ENCODE measurements around the gene KCNJ9. TPM values are rescaled to one million over a fixed set of nuclear protein-coding genes. Genes with fewer than 3 reads are reported as not detected.

KCNJ9 gene
- total and polyA plus RNA-seq, 2 of the 4 experiments (the other 2 are of a cell fraction) = not detected

DNA sequence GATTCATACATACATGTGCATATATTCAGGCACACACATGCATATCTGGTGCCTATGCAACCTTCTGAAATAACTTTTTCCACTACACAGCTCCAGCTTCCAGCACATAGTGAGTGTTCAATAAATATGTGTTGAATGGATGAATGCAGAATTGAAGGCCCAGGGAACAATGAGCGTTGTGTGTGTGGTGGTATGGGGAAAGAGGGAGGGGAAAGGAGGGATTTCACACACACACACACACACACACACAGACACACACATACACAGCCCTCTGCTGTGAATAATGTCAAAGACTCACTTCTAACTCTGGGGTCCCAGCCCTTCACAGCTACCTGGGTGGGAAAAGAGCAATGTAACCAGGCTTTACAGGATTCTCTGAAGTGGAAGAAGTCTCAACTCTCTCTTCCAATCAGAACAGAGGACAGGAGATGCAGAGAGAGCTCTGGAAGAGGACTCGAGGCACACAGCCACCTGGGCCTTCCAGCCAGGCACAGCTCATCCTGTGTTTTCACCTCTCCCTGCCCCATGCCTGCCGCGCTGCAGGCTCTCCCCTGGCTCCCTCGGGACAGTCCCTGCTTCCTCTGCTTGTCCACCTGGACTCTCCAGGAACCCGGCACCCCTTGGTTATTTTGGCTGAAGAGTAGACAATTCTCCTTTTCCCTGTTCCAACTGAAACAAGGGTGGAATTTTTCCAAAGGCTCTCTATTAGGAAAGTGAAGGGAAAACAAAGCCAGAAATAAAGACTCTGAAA lies 22.5 kb downstream of the KCNJ9 start:
- Histone ChIP-seq H4K91ac (ENCODE audit: insufficient read depth, low read depth, low read length) (no peak overlapping the region), H3K4me2 (ENCODE audit: low read depth, low read length) (no peak overlapping the region), H3K56ac (ENCODE audit: extremely low read depth, insufficient read depth, low read length) (no peak overlapping the region), H3K4me3 (ENCODE audit: insufficient read depth, low read depth, low read length) (no peak overlapping the region), H3K4ac (ENCODE audit: low read depth, low read length) (no peak overlapping the region), H3K27me3 (ENCODE audit: control insufficient read depth, insufficient read depth, low read length) (peaks cover 17% of the 10 kb centered on the region), H3K4me1 (ENCODE audit: control insufficient read depth, insufficient read depth, low read length) (peaks cover 13% of the 10 kb centered on the region), H2BK15ac (ENCODE audit: low read depth, low read length) (no peak overlapping the region), H4K8ac (ENCODE audit: low read depth in 2 of 2, low read length in 2 of 2) (no peak overlapping the region), H3K27ac (ENCODE audit: insufficient read depth, low read length) (no peak overlapping the region), H3K23ac (ENCODE audit: low read depth, low read length) (no peak overlapping the region; the same call in 1 of the 2 replicates), H4K5ac (ENCODE audit: low read depth, low read length) (no peak overlapping the region; the same call in 1 of the 2 replicates), H2AFZ (replicated peaks; ENCODE audit: low read length, poor library complexity) (no peak overlapping the region), H3K9ac (ENCODE audit: low read depth, low read length) (no peak overlapping the region), H2BK120ac (ENCODE audit: low read depth, low read length) (no peak overlapping the region), H2BK20ac (ENCODE audit: low read depth, low read length) (no peak overlapping the region), H3K79me1 (ENCODE audit: low read depth in 1 of 2, low read length in 2 of 2) (no peaks in the 10 kb centered on the region), H3K18ac (ENCODE audit: low read depth, low read length) (no peak overlapping the region), H2AK9ac (replicated peaks; ENCODE audit: low read depth, low read length, poor library complexity) (no peak overlapping the region), H4K20me1 (ENCODE audit: insufficient read depth, low read length) (no peaks in the 10 kb centered on the region), H3K14ac (replicated peaks; ENCODE audit: low read depth, low read length) (no peak overlapping the region), H3K9me1 (ENCODE audit: insufficient read depth, low read length) (no peaks in the 10 kb centered on the region), H2BK5ac (ENCODE audit: low read depth, low read length, poor library complexity, severe bottlenecking) (no peak overlapping the region), H3K36me3 (ENCODE audit: control insufficient read depth, insufficient read depth, low read length) (no peaks in the 10 kb centered on the region), H2AK5ac (ENCODE audit: low read depth, low read length) (no peak overlapping the region), H3K9me3 (ENCODE audit: control insufficient read depth, insufficient read depth, low read length) (no peaks in the 10 kb centered on the region)
- dilution Hi-C loops (cut with HindIII; ENCODE audit: low sequenced_read_pairs, unreplicated experiment) (loop anchor here (10.0 kb wide), 1 partner anchor 111 kb away; no protein-coding TSS in a partner anchor), in situ Hi-C loops (cut with MboI; ENCODE audit: low sequenced_read_pairs) (no loop called here), intact Hi-C loops (cut with micrococcal nuclease) (no loop called here)
- POLR2A ChIA-PET (ENCODE audit: unreplicated experiment) = no interaction called here
- DNase-seq = no peak
- WGBS, 2 experiments (ENCODE audit: extremely low coverage in 2 of 2, insufficient read length in 1 of 2) = no CpG with 5 or more reads among the region's 6 CpGs
- BruUV-seq (replicated peaks) = no TSS peak
- CTCF ChIA-PET = interaction anchor here (0.6 to 2.4 kb wide), 5 partner anchors 20 to 270 kb away, joined by 3 to 6 read pairs (median 4); no protein-coding TSS in a partner anchor
- no peak for ATAC-seq (ENCODE audit: low read depth)
- TF ChIP-seq CEBPB (IDR thresholded peaks at IDR 0.05; ENCODE audit: low read depth, low read length) = no peak
- TF ChIP-seq RFX5 (IDR thresholded peaks at IDR 0.05; ENCODE audit: low read depth, low read length) = no peak

Measured in IMR-90 (cell line).